SU-DHL-6 (cell line): Measurements from ENCODE around the gene HLTF.

Experiments used
- EZH2phosphoT487 ChIP-seq: fragments of 200-600 bp; sonication (generic), shearing (Covaris generic); conservative IDR thresholded peaks from 2 replicates; pipeline ENCODE4 v1.6.1; 2018; ENCODE audit warnings: mild to moderate bottlenecking, antibody characterized with exemption, low read length, moderate library complexity, mixed read lengths
- TF ChIP-seq, protein P1 (sequence below): fragments of 200-600 bp; sonication (generic); IDR thresholded peaks from one replicate; pipeline ENCODE4 v1.5.1; 2017; ENCODE audit warnings: antibody characterized with exemption, mild to moderate bottlenecking, low read length, moderate library complexity; ENCODE audit not compliant: insufficient read depth, poor library complexity, severe bottlenecking

DNA sequence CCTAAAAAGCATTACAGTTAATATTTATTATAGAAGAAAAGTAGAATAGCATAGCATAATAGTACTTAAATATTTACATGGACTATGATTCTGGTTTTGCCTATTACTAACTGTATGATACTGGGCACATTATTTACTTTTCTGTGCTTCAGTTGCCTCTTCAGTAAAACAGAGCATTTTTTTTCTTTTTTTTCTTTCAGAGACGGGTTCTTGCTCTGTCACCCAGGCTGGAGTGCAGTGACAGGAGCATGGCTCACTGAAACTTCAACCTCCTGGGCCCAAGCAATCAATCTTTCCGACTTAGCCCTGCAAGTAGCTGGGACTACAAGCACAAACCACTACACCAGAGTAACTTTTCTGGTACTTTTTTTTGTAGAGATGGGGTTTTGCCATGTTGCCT is 48.0 kb downstream of the HLTF start:
- TF ChIP-seq, protein P1, sequence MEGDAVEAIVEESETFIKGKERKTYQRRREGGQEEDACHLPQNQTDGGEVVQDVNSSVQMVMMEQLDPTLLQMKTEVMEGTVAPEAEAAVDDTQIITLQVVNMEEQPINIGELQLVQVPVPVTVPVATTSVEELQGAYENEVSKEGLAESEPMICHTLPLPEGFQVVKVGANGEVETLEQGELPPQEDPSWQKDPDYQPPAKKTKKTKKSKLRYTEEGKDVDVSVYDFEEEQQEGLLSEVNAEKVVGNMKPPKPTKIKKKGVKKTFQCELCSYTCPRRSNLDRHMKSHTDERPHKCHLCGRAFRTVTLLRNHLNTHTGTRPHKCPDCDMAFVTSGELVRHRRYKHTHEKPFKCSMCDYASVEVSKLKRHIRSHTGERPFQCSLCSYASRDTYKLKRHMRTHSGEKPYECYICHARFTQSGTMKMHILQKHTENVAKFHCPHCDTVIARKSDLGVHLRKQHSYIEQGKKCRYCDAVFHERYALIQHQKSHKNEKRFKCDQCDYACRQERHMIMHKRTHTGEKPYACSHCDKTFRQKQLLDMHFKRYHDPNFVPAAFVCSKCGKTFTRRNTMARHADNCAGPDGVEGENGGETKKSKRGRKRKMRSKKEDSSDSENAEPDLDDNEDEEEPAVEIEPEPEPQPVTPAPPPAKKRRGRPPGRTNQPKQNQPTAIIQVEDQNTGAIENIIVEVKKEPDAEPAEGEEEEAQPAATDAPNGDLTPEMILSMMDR, result no peak
- no peak for TF ChIP-seq EZH2phosphoT487
